Neural cell (in vitro differentiated cells): ENCODE results near the gene HOGA1. TPM values are rescaled to one million over a fixed set of nuclear protein-coding genes. Genes with fewer than 3 reads are reported as not detected.

Source experiments
- H2AFZ ChIP-seq: fragments of 200-600, 300-800 bp; sonication (generic), shearing (Covaris generic); 2 replicates; pipeline ENCODE4 v1.6.0; 2014; ENCODE audit warnings: low read depth, mild to moderate bottlenecking, antibody characterized with exemption, low read length, moderate library complexity
- H3F3A ChIP-seq: fragments of 200-600 bp; shearing (Covaris generic); 2 replicates; pipeline ENCODE4 v1.6.1; 2016; ENCODE audit warnings: mild to moderate bottlenecking, moderate library complexity, mixed read lengths, antibody characterized with exemption, low read length; ENCODE audit not compliant: insufficient read depth, poor library complexity, severe bottlenecking
- H3K27ac ChIP-seq: fragments of 200-600, 300-800 bp; sonication (generic), shearing (Covaris generic); 2 replicates; pipeline ENCODE4 v1.5.1; 2014; ENCODE audit warnings: mild to moderate bottlenecking, low read length, moderate library complexity
- H3K27me3 ChIP-seq: fragments of 300-800, 200-600 bp; sonication (generic), shearing (Covaris generic); 2 replicates; pipeline ENCODE4 v1.6.0; 2014; ENCODE audit warnings: mild to moderate bottlenecking, low read depth, low read length, moderate library complexity; ENCODE audit not compliant: insufficient read depth
- H3K36me3 ChIP-seq: fragments of 300-800, 200-600 bp; sonication (generic), shearing (Covaris generic); 2 replicates; pipeline ENCODE4 v1.5.1; 2014; ENCODE audit warnings: mild to moderate bottlenecking, antibody characterized with exemption, low read length, moderate library complexity; ENCODE audit not compliant: insufficient read depth
- H3K4me2 ChIP-seq: fragments of 300-800, 200-600 bp; sonication (generic), shearing (Covaris generic); 2 replicates; pipeline ENCODE4 v1.6.0; 2014; ENCODE audit warnings: mild to moderate bottlenecking, low read length
- H3K4me3 ChIP-seq: fragments of 300-800, 200-600 bp; sonication (generic), shearing (Covaris generic); 2 replicates; pipeline ENCODE4 v1.5.1; 2014; ENCODE audit warnings: mild to moderate bottlenecking, low read length, moderate library complexity
- H3K79me2 ChIP-seq: fragments of 200-600 bp; shearing (Covaris generic); replicated peaks from 2 replicates; pipeline ENCODE4 v1.6.0; 2014; ENCODE audit warnings: mild to moderate bottlenecking, low read length, moderate library complexity; ENCODE audit not compliant: insufficient read depth
- H3K9ac ChIP-seq: fragments of 300-800, 200-600 bp; sonication (generic), shearing (Covaris generic); 2 replicates; pipeline ENCODE4 v1.6.1; 2016; ENCODE audit warnings: mild to moderate bottlenecking, low read length, mixed read lengths
- H3K9me2 ChIP-seq: fragments of 200-600 bp; shearing (Covaris generic); 2 replicates; pipeline ENCODE4 v1.6.1; 2016; ENCODE audit warnings: mild to moderate bottlenecking, low read length, mixed read lengths; ENCODE audit not compliant: insufficient read depth
- H3K9me3 ChIP-seq: fragments of 200-600, 300-800 bp; sonication (generic), shearing (Covaris generic); 2 replicates; pipeline ENCODE4 v1.6.1; 2016; ENCODE audit warnings: mild to moderate bottlenecking, mixed run types, low read length, moderate library complexity, mixed read lengths
- H4K20me1 ChIP-seq: fragments of 200-600 bp; shearing (Covaris generic); 2 replicates; pipeline ENCODE4 v1.6.1; 2016; ENCODE audit warnings: mild to moderate bottlenecking, mixed run types; ENCODE audit not compliant: insufficient read depth
- CTCF ChIP-seq: fragments of 450-650 bp; IDR thresholded peaks from 2 replicates; pipeline ENCODE4 v1.5.1; 2014; ENCODE audit warnings: antibody characterized with exemption, mild to moderate bottlenecking, moderate library complexity; ENCODE audit not compliant: poor library complexity, severe bottlenecking
- EP300 ChIP-seq: fragments of 450-650 bp; conservative IDR thresholded peaks from 2 replicates; pipeline ENCODE4 v1.6.1; 2014; ENCODE audit warnings: antibody characterized with exemption, mild to moderate bottlenecking, moderate library complexity; ENCODE audit not compliant: poor library complexity, severe bottlenecking
- EZH2 ChIP-seq: fragments of 200-600, 300-800 bp; shearing (Covaris generic), sonication (generic); IDR thresholded peaks from 2 replicates; pipeline ENCODE4 v1.6.1; 2014; ENCODE audit warnings: antibody characterized with exemption, low read length, borderline replicate concordance, mild to moderate bottlenecking; ENCODE audit not compliant: insufficient read depth, poor library complexity, severe bottlenecking
- MXI1 ChIP-seq: fragments of 450-650 bp; conservative IDR thresholded peaks from 2 replicates; pipeline ENCODE4 v1.6.1; 2014; ENCODE audit warnings: antibody characterized with exemption, mild to moderate bottlenecking; ENCODE audit not compliant: poor library complexity, severe bottlenecking
- POLR2AphosphoS5 ChIP-seq: IDR thresholded peaks from 2 replicates; pipeline ENCODE4 v1.6.1; 2012
- RAD21 ChIP-seq: fragments of 450-650 bp; conservative IDR thresholded peaks from 2 replicates; pipeline ENCODE4 v1.6.1; 2014; ENCODE audit warnings: antibody characterized with exemption, mild to moderate bottlenecking, moderate library complexity
- REST ChIP-seq: IDR thresholded peaks from 2 replicates; pipeline ENCODE4 v1.6.1; 2012; ENCODE audit warnings: borderline replicate concordance
- SMC3 ChIP-seq: fragments of 450-650 bp; conservative IDR thresholded peaks from 2 replicates; pipeline ENCODE4 v1.6.1; 2014; ENCODE audit warnings: antibody characterized with exemption, mild to moderate bottlenecking, moderate library complexity; ENCODE audit not compliant: poor library complexity
- TAF1 ChIP-seq: IDR thresholded peaks from 2 replicates; pipeline ENCODE4 v1.6.1; 2012; ENCODE audit warnings: low read depth
- polyA plus RNA-seq: library from polyadenylated mRNA; depleted of rRNA; stranded (reverse); fragments of >200 nt; gene quantifications from 2 replicates; pipeline ENCODE4 v1.2.3, GENCODE V29; 2014

Gene HOGA1
- polyA plus RNA-seq, 1 donor from 2014 or later: not detected

GRCh38 chr10:97542169-97543024, 41.8 kb upstream of the HOGA1 start:
- H3K4me3 ChIP-seq: no peak overlapping the region
- H3K9me3 ChIP-seq: no peaks in the 10 kb centered on the region
- H3K4me2 ChIP-seq: no peak overlapping the region
- H4K20me1 ChIP-seq: no peaks in the 10 kb centered on the region
- no peak overlapping the region for H3K9ac ChIP-seq
- H3K36me3 ChIP-seq: no peaks in the 10 kb centered on the region
- no peaks in the 10 kb centered on the region for H3K79me2 ChIP-seq
- H3K27ac ChIP-seq: no peak overlapping the region
- no peaks in the 10 kb centered on the region for H3F3A ChIP-seq
- H2AFZ ChIP-seq: no peak overlapping the region
- no peaks in the 10 kb centered on the region for H3K9me2 ChIP-seq
- no peaks in the 10 kb centered on the region for H3K27me3 ChIP-seq
- no peak for TF ChIP-seq MXI1
- TF ChIP-seq POLR2AphosphoS5: no peak
- no peak for TF ChIP-seq SMC3

- H3F3A ChIP-seq: no peaks in the 10 kb centered on the region
- no peak overlapping the region for H2AFZ ChIP-seq
- no peak overlapping the region for H3K9ac ChIP-seq
- no peaks in the 10 kb centered on the region for H4K20me1 ChIP-seq
- H3K36me3 ChIP-seq: no peaks in the 10 kb centered on the region
- no peaks in the 10 kb centered on the region for H3K79me2 ChIP-seq
- TF ChIP-seq RAD21: no peak
- no peak for TF ChIP-seq REST
- TF ChIP-seq EZH2: no peak
- no peak for TF ChIP-seq SMC3
- TF ChIP-seq EP300: no peak
- no peak for TF ChIP-seq POLR2AphosphoS5
- no peak for TF ChIP-seq TAF1
- TF ChIP-seq MXI1: no peak
- TF ChIP-seq CTCF: no peak
- H3K4me2 ChIP-seq: no peak overlapping the region
- H3K9me3 ChIP-seq: no peaks in the 10 kb centered on the region
- H3K27ac ChIP-seq: no peak overlapping the region
- no peak overlapping the region for H3K4me3 ChIP-seq
- no peaks in the 10 kb centered on the region for H3K9me2 ChIP-seq
- no peaks in the 10 kb centered on the region for H3K27me3 ChIP-seq
Measured at GRCh38 chr10:97543025-97543546, 41.1 kb upstream of the HOGA1 start.
